Lower lobe of right lung (tissue), 2 donors: ENCODE measurements around the gene SERPINE3. TPM values are rescaled to one million over a fixed set of nuclear protein-coding genes. Genes with fewer than 3 reads are reported as not detected.

ENCODE experiments used
- ATAC-seq, 2 donors: fragments of 200-7000 bp; cut with Tn5 transposase; one replicate each; pipeline ENCODE4 v1.9.1; 2020 to 2022; ENCODE audit warnings: mild to moderate bottlenecking in 2 of 2, moderate library complexity in 2 of 2
- DNase-seq: peaks from one replicate; pipeline ENCODE4 v3.0.0-alpha.2; 2020
- H3K27ac ChIP-seq: fragments of 200-600 bp; one replicate; pipeline ENCODE4 v1.8.0; 2022
- H3K27me3 ChIP-seq: fragments of 200-600 bp; one replicate; pipeline ENCODE4 v1.8.0; 2022; ENCODE audit warnings: low read depth
- H3K36me3 ChIP-seq: fragments of 200-600 bp; one replicate; pipeline ENCODE4 v1.8.0; 2022; ENCODE audit warnings: mild to moderate bottlenecking
- H3K4me1 ChIP-seq: fragments of 200-600 bp; one replicate; pipeline ENCODE4 v1.8.0; 2022
- H3K4me3 ChIP-seq: fragments of 200-600 bp; one replicate; pipeline ENCODE4 v1.8.0; 2022; ENCODE audit warnings: mild to moderate bottlenecking
- H3K9me3 ChIP-seq: fragments of 200-600 bp; one replicate; pipeline ENCODE4 v1.8.0; 2022
- intact Hi-C: fragments of 100-400 bp; cut with DNase I; formaldehyde crosslinking; loops from one replicate; pipeline ENCODE4 v1.11.0; 2022
- total RNA-seq: library from RNA; stranded (reverse); fragmentation: NEBNext Ultra II Directional; extraction: Animal tissue kit (Norgen Biotek cat#: 25700); gene quantifications from one replicate; pipeline ENCODE4 v1.2.1, GENCODE V29; 2021
- TF ChIP-seq, protein P1 (sequence below): fragments of 200-600 bp; IDR thresholded peaks from one replicate; pipeline ENCODE4 v1.8.0; 2022; ENCODE audit warnings: antibody characterized with exemption, mild to moderate bottlenecking
- donor health status: DM: no; HTN: yes; CAD: no; lungs with severe emphysema.

The SERPINE3 gene
- total RNA-seq, 1 donor from 2014 or later = not detected

DNA sequence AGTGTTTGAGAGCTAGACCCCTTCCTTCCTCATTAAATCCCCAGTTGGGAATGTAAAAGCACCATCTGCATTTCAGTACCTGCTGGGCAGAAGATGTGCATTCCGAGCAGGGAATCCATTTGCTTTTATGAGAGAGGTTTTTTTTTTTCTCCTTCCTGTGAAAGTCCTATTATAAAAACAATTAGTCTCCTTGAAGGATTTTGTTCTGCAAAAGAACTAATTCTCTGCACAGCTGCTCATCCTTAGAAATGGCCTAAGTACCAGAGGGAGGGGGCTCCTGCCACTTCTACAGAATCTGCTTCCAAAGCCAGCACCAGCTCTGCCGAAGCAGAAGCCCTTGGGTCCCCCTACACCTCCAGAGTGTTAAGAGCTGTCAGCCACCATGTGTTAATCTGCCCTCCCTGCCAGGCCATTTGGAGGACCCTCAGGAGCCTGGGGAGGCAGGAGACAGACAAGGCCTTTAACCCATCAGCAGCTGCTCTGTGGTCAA lies 36.4 kb upstream of the SERPINE3 start:
- TF ChIP-seq, protein P1, sequence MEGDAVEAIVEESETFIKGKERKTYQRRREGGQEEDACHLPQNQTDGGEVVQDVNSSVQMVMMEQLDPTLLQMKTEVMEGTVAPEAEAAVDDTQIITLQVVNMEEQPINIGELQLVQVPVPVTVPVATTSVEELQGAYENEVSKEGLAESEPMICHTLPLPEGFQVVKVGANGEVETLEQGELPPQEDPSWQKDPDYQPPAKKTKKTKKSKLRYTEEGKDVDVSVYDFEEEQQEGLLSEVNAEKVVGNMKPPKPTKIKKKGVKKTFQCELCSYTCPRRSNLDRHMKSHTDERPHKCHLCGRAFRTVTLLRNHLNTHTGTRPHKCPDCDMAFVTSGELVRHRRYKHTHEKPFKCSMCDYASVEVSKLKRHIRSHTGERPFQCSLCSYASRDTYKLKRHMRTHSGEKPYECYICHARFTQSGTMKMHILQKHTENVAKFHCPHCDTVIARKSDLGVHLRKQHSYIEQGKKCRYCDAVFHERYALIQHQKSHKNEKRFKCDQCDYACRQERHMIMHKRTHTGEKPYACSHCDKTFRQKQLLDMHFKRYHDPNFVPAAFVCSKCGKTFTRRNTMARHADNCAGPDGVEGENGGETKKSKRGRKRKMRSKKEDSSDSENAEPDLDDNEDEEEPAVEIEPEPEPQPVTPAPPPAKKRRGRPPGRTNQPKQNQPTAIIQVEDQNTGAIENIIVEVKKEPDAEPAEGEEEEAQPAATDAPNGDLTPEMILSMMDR = no peak
- Histone ChIP-seq H3K36me3 (no peaks in the 10 kb centered on the region), H3K4me1 (no peaks in the 10 kb centered on the region), H3K4me3 (no peak overlapping the region), H3K27me3 (no peaks in the 10 kb centered on the region), H3K27ac (no peak overlapping the region), H3K9me3 (no peaks in the 10 kb centered on the region)
- ATAC-seq (peak in 1 of 2 donors; percentile 25), DNase-seq (no peak)
- intact Hi-C loops = no loop called here

DNA sequence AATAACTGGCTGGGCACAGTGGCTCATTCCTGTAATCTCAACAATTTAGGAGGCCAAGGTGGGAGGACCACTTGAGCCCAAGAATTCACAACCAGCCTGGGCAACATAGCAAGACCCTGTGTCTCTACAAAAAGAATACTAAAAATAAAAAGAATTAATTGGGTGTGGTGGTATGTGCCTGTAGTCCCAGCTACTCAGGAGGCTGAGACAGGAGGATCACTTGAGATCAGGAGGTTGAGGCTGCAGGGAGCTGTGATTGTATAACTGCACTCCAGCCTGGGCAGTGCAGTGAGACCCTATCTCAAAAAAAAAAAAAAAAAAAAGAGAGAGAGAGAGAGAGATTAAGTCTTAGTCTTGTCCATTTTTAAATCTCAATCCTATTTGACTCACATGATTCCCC lies 35.6 kb upstream of the SERPINE3 start:
- no peaks in the 10 kb centered on the region for H3K9me3 ChIP-seq
- no peak overlapping the region for H3K27ac ChIP-seq
- H3K27me3 ChIP-seq = no peaks in the 10 kb centered on the region
- H3K4me1 ChIP-seq = no peaks in the 10 kb centered on the region
- no peak for ATAC-seq
- intact Hi-C loops = no loop called here
- no peak overlapping the region for H3K4me3 ChIP-seq
- no peak for DNase-seq
- no peaks in the 10 kb centered on the region for H3K36me3 ChIP-seq
- TF ChIP-seq, protein P1 = no peak

DNA sequence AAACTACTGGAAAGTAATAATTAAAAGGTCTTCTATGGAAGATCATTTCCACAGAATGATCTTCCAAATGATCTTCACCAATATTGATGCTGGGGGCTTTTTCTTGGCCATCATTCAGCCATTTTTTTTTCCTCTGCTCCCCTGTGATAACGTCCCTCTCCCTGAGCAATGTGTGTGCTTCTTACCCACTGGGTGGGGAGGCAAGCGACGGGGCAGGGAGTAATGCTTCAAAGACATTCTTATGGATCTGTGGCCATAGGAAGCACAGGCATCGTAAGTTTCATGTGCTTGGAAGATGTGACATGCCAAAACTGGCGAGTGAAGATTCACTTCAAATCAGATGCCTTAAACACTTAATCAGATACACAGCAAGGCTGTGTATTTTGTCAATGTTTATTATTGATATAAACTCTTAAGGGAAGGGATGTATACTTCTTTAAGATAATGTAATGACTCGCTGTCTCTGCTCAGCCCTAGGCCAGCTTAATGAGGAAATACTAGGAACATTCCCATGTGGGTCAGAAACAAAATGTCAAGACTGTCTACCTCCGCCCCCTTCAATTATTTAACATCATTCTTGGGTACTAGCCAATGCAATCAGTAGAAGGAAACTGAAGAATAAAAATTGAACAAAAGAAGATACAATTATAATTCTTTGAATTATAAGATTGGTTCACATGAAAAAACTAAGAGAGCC lies 34.1 kb upstream of the SERPINE3 start:
- Histone ChIP-seq H3K36me3 (no peaks in the 10 kb centered on the region), H3K27ac (no peak overlapping the region), H3K4me3 (no peak overlapping the region), H3K9me3 (no peaks in the 10 kb centered on the region), H3K4me1 (no peaks in the 10 kb centered on the region), H3K27me3 (no peaks in the 10 kb centered on the region)
- intact Hi-C loops = no loop called here
- TF ChIP-seq, protein P1 = no peak
- ATAC-seq = no peak
- no peak for DNase-seq

DNA sequence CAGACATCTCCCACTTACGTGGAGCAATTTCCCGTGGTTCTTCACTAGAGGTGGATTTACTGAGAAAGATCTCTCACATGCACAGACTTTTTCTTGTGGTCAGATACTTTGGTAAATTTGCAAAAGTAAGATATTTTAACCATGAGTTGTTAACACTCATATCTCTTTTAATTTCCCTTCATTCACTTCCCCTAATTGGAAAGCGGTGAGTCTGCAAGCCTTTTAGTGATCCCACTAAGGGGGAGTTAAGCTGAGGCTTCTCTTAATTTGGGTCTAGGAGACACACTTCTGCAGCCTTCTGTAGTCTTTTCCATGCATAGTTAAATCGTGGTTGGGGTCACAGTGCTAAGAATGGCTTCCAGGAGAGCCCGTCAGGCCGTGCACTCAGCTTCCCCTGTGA lies 30.7 kb upstream of the SERPINE3 start:
- no peaks in the 10 kb centered on the region for H3K27me3 ChIP-seq
- H3K4me3 ChIP-seq = no peak overlapping the region
- TF ChIP-seq, protein P1 = no peak
- no peaks in the 10 kb centered on the region for H3K9me3 ChIP-seq
- H3K36me3 ChIP-seq = no peaks in the 10 kb centered on the region
- H3K27ac ChIP-seq = no peak overlapping the region
- ATAC-seq (no peak), DNase-seq (no peak)
- intact Hi-C loops = no loop called here
- H3K4me1 ChIP-seq = no peaks in the 10 kb centered on the region

DNA sequence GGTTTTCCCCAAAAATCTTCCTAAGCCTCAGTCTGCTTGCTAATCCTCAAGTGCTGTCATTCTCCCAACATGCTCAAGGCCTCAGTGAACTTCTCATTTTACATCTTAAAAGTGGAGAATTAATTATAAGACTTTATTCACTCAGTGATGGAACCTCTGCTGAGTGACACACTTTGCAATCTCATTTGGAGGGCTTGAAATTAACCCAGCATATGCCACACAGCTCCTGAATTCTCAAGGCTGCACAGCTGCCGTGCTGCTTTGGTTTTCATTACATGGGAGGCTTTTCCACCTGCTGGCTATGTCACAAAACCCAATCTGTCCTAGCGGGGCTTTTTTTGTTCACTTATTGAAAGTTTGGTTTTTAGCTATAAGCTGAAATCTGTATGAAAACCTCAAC lies 28.3 kb upstream of the SERPINE3 start:
- Histone ChIP-seq H3K27me3 (no peaks in the 10 kb centered on the region), H3K27ac (no peak overlapping the region), H3K4me1 (no peaks in the 10 kb centered on the region), H3K9me3 (no peaks in the 10 kb centered on the region), H3K36me3 (no peaks in the 10 kb centered on the region), H3K4me3 (no peak overlapping the region)
- ATAC-seq (no peak), DNase-seq (no peak)
- TF ChIP-seq, protein P1 = no peak
- intact Hi-C loops = no loop called here
